ENCODE results near the gene HIVEP1.

Gene HIVEP1

DNA sequence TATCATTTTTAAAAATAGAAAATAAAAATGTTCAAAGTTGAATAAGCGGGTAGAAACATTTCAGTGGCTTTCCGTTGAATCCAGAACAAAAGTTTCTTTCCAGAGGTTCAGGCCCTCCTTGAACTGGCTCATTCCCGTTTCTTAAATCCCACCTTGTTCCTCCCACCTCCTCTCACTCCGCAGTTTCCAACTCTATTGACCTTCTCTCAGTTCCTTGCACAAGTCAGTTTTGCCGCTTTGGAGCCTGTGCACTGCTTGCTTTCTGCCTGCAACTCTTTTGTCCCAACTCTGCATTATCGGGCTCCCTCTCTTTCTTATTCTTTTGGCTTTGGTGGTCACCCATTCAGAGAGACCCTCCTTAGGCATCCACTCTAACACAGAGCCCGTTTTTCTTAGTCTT, 178.1 kb downstream of the HIVEP1 start (continued):
- no peak for TF ChIP-seq KLF10 (tag by site-specific recombination; IDR thresholded peaks at IDR 0.05)
- TF ChIP-seq PRDM6 (tag by site-specific recombination; IDR thresholded peaks at IDR 0.05): no peak
- TF ChIP-seq ZNF843 (tag by site-specific recombination; IDR thresholded peaks at IDR 0.05): no peak

- no peak overlapping the region for H3K27ac ChIP-seq (ENCODE audit: extremely low read depth, low read depth, low read length)
- TF ChIP-seq KLF7 (tag by site-specific recombination; IDR thresholded peaks at IDR 0.05; ENCODE audit: borderline replicate concordance) (no peak), ZNF529 (tag by site-specific recombination; IDR thresholded peaks at IDR 0.05; ENCODE audit: insufficient replicate concordance) (peak; percentile 92)
- H3K4me1 ChIP-seq (ENCODE audit: control insufficient read depth, insufficient read depth, low read length): no peaks in the 10 kb centered on the region
- H3K4me3 ChIP-seq (ENCODE audit: low read depth, low read length): no peak overlapping the region
- CTCF ChIA-PET: interaction anchor here (0.8 to 1.0 kb wide), 3 partner anchors 9 to 620 kb away, joined by 3 to 5 read pairs (median 3); no protein-coding TSS in a partner anchor
- H3K9me3 ChIP-seq (ENCODE audit: control insufficient read depth, insufficient read depth, low read depth, low read length): no peaks in the 10 kb centered on the region
- H3K36me3 ChIP-seq (ENCODE audit: control insufficient read depth in 2 of 2, insufficient read depth in 1 of 2, low read length in 2 of 2): no peaks in the 10 kb centered on the region
- POLR2A ChIA-PET: interaction anchor here (0.7 kb wide), 1 partner anchor 175 kb away, joined by 3 read pairs; no protein-coding TSS in a partner anchor
These were observed 184.3 kb downstream of the HIVEP1 start for GRCh38 chr6:12196326-12196936.

DNA sequence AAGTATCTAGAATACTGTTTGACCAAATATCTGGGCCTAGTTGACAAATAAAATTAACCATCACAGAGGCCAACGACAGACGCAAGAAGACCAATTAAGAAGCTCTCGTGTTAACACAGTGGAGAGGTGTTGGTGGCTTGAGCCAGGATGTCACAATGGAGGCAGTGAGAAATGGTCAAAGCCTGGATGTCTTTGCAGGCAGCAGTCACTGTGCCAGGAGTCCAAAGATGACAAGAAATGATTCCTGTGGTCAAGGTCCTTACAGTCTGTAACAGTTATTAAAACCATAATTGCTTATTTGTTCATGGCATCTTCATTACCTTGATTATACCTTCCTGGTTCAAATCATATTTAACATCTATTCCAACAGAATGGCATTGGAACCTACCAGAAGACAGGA, 186.7 kb downstream of the HIVEP1 start:
- CTCF ChIA-PET: no interaction called here
- POLR2A ChIA-PET: no interaction called here
- no peaks in the 10 kb centered on the region for H3K9me3 ChIP-seq (ENCODE audit: control insufficient read depth, insufficient read depth, low read depth, low read length)

GRCh38 chr6:12200015-12200564, 188.0 kb downstream of the HIVEP1 start:
- CTCF ChIA-PET: interaction anchor here (0.5 to 0.8 kb wide), 3 partner anchors 213 to 545 kb away, joined by 3 read pairs; no protein-coding TSS in a partner anchor
- no peak for TF ChIP-seq ZNF426 (tag by site-specific recombination; IDR thresholded peaks at IDR 0.05)
- TF ChIP-seq ZSCAN4 (tag by site-specific recombination; IDR thresholded peaks at IDR 0.05): no peak
- TF ChIP-seq, protein P1, sequence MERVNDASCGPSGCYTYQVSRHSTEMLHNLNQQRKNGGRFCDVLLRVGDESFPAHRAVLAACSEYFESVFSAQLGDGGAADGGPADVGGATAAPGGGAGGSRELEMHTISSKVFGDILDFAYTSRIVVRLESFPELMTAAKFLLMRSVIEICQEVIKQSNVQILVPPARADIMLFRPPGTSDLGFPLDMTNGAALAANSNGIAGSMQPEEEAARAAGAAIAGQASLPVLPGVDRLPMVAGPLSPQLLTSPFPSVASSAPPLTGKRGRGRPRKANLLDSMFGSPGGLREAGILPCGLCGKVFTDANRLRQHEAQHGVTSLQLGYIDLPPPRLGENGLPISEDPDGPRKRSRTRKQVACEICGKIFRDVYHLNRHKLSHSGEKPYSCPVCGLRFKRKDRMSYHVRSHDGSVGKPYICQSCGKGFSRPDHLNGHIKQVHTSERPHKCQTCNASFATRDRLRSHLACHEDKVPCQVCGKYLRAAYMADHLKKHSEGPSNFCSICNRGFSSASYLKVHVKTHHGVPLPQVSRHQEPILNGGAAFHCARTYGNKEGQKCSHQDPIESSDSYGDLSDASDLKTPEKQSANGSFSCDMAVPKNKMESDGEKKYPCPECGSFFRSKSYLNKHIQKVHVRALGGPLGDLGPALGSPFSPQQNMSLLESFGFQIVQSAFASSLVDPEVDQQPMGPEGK (tag by site-specific recombination; IDR thresholded peaks at IDR 0.05): no peak
- no peak for TF ChIP-seq ZNF561 (tag by site-specific recombination; IDR thresholded peaks at IDR 0.05; ENCODE audit: borderline replicate concordance)
- no peak for TF ChIP-seq ZNF366 (tag by site-specific recombination; conservative IDR thresholded peaks at IDR 0.05)
- TF ChIP-seq EGR2 (tag by site-specific recombination; IDR thresholded peaks at IDR 0.05; ENCODE audit: low read depth): no peak
- no peak for TF ChIP-seq ZNF837 (tag by site-specific recombination; IDR thresholded peaks at IDR 0.05)
- no peak for TF ChIP-seq ZNF133 (tag by site-specific recombination; IDR thresholded peaks at IDR 0.05)
- H3K9me3 ChIP-seq (ENCODE audit: control insufficient read depth, insufficient read depth, low read depth, low read length): no peaks in the 10 kb centered on the region
- no peak overlapping the region for H3K27ac ChIP-seq (ENCODE audit: extremely low read depth, low read depth, low read length)
- no peaks in the 10 kb centered on the region for H3K4me1 ChIP-seq (ENCODE audit: control insufficient read depth, insufficient read depth, low read length)
- no peaks in the 10 kb centered on the region for H3K36me3 ChIP-seq (ENCODE audit: control insufficient read depth in 2 of 2, insufficient read depth in 1 of 2, low read length in 2 of 2)
- no peak overlapping the region for H3K4me3 ChIP-seq (ENCODE audit: low read depth, low read length)
- POLR2A ChIA-PET: interaction anchor here (0.9 kb wide), 1 partner anchor 21 kb away, joined by 3 read pairs; no protein-coding TSS in a partner anchor

More for the DNA sequence above, 186.7 kb downstream of the HIVEP1 start:
- H3K36me3 ChIP-seq (ENCODE audit: control insufficient read depth in 2 of 2, insufficient read depth in 1 of 2, low read length in 2 of 2): no peaks in the 10 kb centered on the region
- H3K4me1 ChIP-seq (ENCODE audit: control insufficient read depth, insufficient read depth, low read length): no peaks in the 10 kb centered on the region
- no peak overlapping the region for H3K4me3 ChIP-seq (ENCODE audit: low read depth, low read length)
- no peak overlapping the region for H3K27ac ChIP-seq (ENCODE audit: extremely low read depth, low read depth, low read length)
- TF ChIP-seq ZNF76 (tag by site-specific recombination; IDR thresholded peaks at IDR 0.05; ENCODE audit: borderline replicate concordance, low read depth) (no peak), ZNF624 (tag by site-specific recombination; IDR thresholded peaks at IDR 0.05) (no peak), ZBTB8A (tag by site-specific recombination; IDR thresholded peaks at IDR 0.05) (no peak), ZBTB7A (tag by site-specific recombination; IDR thresholded peaks at IDR 0.05; ENCODE audit: low read depth) (no peak), ELK4 (IDR thresholded peaks at IDR 0.05; ENCODE audit: borderline replicate concordance, low read depth, low read length) (no peak), SETDB1 (IDR thresholded peaks at IDR 0.05; ENCODE audit: insufficient read length, low read length) (no peak), KLF16 (tag by site-specific recombination; IDR thresholded peaks at IDR 0.05) (no peak), ZNF302 (tag by site-specific recombination; IDR thresholded peaks at IDR 0.05; ENCODE audit: low read depth) (no peak), ZXDB (tag by site-specific recombination; IDR thresholded peaks at IDR 0.05) (no peak)

All from HEK293 (cell line).